Inferior parietal cortex (tissue), 1 donor: ENCODE data around the gene PHC3.

ENCODE experiments used
- DNase-seq: peaks from one replicate; pipeline ENCODE4 v3.0.0-alpha.2; 2016; ENCODE audit errors: extremely low spot score

Gene PHC3

GRCh38 chr3:170043506-170043905 is 138.0 kb downstream of the PHC3 start:
- no peak for DNase-seq

- no peak for DNase-seq
Measured at GRCh38 chr3:170040418-170040817, 141.1 kb downstream of the PHC3 start.

DNA sequence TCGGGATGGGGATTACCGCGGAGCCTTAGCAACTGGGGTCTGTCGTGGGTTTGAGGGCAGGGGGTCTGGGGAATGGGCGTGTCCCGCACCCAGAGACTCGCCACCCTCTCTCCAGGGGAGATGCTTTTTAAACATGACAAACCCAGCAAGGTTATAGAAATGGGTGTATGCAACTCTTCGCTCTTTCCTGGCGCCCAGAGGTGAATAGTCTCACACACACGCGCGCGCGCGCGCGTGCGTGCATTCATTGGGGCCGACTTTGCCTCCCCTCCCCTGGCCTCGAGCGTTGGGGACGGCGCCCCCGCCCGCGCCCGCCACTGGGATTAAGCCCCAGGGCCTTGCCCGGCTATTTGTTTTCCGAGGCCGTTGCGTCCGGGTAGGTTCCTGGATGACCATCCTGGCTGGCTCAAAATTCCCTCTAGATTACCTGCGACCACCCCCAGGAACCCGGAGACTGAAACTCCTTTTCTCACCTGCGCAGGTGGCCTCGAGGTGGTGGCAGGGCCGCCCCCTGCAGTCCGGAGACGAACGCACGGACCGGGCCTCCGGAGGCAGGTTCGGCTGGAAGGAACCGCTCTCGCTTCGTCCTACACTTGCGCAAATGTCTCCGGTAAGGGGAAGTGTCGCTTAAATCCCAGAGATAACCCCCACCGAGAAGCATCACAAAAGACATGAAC is 143.0 kb downstream of the PHC3 start:
- no peak for DNase-seq
